Measurements from ENCODE around the gene CASKIN1.

CASKIN1 gene

GRCh38 chr16:2194166-2194834, 2.1 kb downstream of the CASKIN1 start:
- H3K27ac ChIP-seq, result 0 out of 2 replicates have a peak overlapping the region, but pooled peaks have one; percentile 50
- TF ChIP-seq ZFX (IDR thresholded peaks at IDR 0.05; ENCODE audit: borderline replicate concordance) (no peak), CTCF (IDR thresholded peaks at IDR 0.05) (no peak)

GRCh38 chr16:2191446-2191706, 5.0 kb downstream of the CASKIN1 start:
- TF ChIP-seq CTCF (IDR thresholded peaks at IDR 0.05), result no peak
- TF ChIP-seq ZFX (IDR thresholded peaks at IDR 0.05; ENCODE audit: borderline replicate concordance), result no peak
- no peak overlapping the region for H3K27ac ChIP-seq

- no peak overlapping the region for H3K27ac ChIP-seq
- TF ChIP-seq ZFX (IDR thresholded peaks at IDR 0.05; ENCODE audit: borderline replicate concordance) (no peak), CTCF (IDR thresholded peaks at IDR 0.05) (no peak)
Measured at GRCh38 chr16:2190659-2191445, 5.6 kb downstream of the CASKIN1 start.

GRCh38 chr16:2190002-2190658, 6.3 kb downstream of the CASKIN1 start:
- TF ChIP-seq CTCF (IDR thresholded peaks at IDR 0.05) (no peak), ZFX (IDR thresholded peaks at IDR 0.05; ENCODE audit: borderline replicate concordance) (no peak)
- H3K27ac ChIP-seq, result no peak overlapping the region

GRCh38 chr16:2189252-2189893, 7.0 kb downstream of the CASKIN1 start:
- TF ChIP-seq ZFX (IDR thresholded peaks at IDR 0.05; ENCODE audit: borderline replicate concordance) (no peak), CTCF (IDR thresholded peaks at IDR 0.05) (no peak)

GRCh38 chr16:2188395-2188794, 8.0 kb downstream of the CASKIN1 start:
- H3K27ac ChIP-seq, result no peak overlapping the region
- TF ChIP-seq CTCF (IDR thresholded peaks at IDR 0.05) (no peak), ZFX (IDR thresholded peaks at IDR 0.05; ENCODE audit: borderline replicate concordance) (no peak)

More at GRCh38 chr16:2189252-2189893, 7.0 kb downstream of the CASKIN1 start:
- no peak overlapping the region for H3K27ac ChIP-seq
